ENCODE results near the gene RNF44.

DNA sequence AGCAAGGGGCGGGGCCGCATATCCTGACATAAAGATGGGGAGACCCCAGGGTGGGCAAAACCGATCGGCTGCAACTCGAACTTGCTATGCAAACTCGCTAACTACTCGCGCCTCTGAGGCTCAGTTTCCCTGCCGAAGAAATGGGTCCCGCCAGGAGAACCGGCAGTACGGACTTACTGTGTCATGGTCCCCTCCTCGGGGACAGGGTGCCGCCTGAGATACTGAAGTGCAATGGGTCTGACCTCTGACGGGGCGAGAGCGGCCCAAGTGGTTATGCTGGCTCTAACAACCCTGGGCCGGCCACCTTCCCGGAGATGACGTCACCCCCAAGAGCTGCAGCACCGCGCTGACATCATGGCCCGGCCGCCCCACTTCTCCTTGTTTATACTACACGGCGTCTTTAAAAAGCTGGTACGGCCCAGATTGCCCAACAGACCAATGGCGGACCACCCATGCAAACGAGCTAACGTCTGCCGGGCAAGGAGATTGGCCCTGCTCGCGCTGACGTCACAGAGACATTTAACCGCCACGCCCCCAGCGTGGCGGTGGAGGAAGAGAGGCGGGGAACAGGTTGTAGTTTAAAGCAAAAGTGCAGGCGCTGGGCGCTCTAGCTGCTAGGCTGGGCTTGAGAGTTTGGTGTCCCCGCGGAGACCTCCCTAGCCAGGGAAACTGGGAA is 490 bp upstream of the RNF44 start:
- no peak for TF ChIP-seq CTCF (conservative IDR thresholded peaks at IDR 0.05 in 1 of 2, IDR thresholded peaks at IDR 0.05 in 1 of 2; ENCODE audit: low read depth in 1 of 2, low read length in 2 of 2)
- no peak for TF ChIP-seq EZH2 (IDR thresholded peaks at IDR 0.05; ENCODE audit: low read length, missing control alignments)

All from fibroblast of lung (primary cell).